Stimulated activated CD8-positive, alpha-beta memory T cell treated with anti-CD3 and anti-CD28 coated beads, Interleukin-7, amount 100 ng/mL, for 48 hours (primary cell): Measurements from ENCODE around the gene SPINK5.

Experiments
- DNase-seq, 2 donors: peaks; one replicate each; pipeline ENCODE4 v3.0.0-alpha.2; 2020; ENCODE audit warnings: low read depth in 1 of 2; ENCODE audit errors: extremely low read depth in 1 of 2

Gene SPINK5

DNA sequence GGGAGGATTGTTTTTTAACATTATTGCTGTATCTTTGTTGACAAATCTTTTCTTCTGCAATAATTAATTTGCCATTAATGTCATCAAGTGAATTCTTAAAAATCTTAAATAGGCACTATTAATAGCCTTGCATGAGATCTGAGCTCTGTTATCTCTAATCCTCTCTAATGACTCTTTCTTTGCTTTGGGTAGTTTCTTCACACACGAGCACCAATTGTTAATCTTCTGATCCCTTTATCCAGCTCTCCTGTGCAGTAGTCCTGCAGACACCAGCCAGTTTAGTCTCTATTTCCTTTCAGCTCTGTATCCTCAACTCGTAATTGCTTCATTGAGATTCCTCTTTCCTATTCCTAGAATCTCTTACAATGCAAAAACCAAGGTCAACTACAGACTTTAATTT, 112.7 kb downstream of the SPINK5 start:
- no peak for DNase-seq

DNA sequence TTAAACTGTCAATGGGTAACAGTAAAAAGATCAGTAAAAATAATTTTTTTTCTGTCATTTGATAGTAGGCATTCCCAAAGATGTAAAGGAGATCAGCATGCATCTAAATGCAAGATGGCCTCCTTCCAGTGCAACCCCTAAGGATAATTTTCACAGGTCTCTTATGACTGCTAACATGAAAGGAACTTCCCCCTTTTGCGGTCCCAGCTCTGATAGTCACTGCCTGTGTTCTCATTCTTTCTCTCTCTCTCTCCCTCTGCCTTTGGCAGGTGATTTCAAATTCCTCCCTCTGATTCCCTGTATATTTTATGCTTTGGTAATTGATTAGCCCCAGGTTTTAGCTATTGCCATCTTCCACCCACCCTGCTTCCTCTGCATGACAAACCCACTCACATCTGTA, 113.4 kb downstream of the SPINK5 start:
- no peak for DNase-seq

DNA sequence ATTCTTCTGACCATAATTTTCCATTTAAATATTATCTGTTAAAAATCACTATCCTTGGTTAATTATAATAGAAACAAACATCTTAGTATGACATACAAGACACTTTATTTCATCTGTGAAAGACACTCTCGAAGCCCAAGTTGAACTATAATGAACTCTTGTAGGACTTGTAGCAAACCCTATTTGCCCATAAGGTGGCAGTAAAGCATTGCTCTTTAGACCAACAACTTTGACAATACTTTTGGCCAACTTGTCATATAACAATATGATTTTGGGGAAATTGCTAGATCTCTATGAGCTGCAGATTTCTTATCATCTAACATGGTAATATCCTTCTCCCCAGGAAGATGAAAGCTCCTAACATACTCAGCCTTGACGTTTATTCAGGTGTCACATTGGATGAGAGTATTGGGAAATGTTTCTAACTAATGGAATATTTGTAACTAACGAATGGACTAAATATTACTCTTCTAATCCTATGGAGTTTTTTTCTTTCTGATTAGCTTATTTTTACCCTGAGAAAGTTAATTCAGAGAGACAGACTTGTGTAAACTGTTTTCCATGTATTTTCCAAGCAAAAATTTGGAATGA, 115.5 kb downstream of the SPINK5 start:
- no peak for DNase-seq

DNA sequence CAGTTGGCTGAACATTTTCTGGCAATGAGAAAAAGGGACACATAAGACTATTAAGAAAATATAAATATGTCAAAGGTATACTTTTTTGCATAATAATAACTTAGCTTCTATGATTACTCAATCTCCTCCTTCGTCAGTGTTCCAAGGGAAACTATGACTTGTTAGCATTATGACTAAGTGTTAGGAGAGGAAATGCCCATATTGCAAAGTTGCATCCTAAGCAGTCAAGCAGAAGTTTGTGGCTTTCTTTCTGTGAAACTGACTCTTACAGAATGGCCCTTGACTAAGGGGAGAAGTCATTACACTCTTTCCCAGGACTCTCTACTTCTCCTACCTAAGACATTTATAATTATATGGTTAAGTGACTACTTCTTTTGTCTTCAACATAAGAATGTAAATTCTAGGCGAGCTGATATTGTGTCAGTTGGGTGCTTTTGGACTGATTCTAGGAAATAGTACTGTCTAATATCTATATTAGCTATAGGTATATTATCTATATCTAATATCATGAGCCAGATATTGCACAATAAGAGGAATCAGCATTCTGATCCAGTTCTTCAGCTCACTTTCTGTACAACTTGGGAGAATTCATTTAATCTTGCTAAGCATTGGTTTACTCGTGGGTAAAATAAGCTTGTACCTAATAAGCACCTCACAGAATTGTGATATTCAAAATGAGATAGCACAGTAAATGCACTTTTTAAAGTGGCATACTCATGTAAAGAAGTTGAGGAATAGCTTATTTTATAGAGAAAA, 122.6 kb downstream of the SPINK5 start:
- DNase-seq = no peak
